ENCODE results near the gene USH2A.

DNA sequence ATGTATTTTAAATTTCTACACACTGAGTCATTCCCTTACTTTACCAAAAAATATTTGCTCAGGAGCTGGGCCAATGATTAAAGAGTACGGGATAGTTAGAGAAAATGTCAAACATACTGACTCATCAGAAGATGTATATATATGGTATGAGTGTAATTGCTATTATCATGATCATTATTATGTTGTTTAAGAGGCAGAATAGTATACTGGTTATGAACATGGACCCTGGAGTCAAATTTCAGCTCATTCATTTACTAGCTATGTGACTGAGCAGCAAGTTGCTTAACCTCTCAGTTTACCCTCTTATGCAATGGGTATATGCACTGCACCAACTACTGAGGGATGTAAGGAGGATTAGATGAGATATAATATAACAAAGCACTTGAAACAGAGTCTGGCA is 41.2 kb upstream of the USH2A start:
- TF ChIP-seq EP300 (IDR thresholded peaks at IDR 0.05; ENCODE audit: borderline replicate concordance) = no peak
- TF ChIP-seq TCF12 (IDR thresholded peaks at IDR 0.05; ENCODE audit: low read depth) = no peak
- TF ChIP-seq, protein P1, sequence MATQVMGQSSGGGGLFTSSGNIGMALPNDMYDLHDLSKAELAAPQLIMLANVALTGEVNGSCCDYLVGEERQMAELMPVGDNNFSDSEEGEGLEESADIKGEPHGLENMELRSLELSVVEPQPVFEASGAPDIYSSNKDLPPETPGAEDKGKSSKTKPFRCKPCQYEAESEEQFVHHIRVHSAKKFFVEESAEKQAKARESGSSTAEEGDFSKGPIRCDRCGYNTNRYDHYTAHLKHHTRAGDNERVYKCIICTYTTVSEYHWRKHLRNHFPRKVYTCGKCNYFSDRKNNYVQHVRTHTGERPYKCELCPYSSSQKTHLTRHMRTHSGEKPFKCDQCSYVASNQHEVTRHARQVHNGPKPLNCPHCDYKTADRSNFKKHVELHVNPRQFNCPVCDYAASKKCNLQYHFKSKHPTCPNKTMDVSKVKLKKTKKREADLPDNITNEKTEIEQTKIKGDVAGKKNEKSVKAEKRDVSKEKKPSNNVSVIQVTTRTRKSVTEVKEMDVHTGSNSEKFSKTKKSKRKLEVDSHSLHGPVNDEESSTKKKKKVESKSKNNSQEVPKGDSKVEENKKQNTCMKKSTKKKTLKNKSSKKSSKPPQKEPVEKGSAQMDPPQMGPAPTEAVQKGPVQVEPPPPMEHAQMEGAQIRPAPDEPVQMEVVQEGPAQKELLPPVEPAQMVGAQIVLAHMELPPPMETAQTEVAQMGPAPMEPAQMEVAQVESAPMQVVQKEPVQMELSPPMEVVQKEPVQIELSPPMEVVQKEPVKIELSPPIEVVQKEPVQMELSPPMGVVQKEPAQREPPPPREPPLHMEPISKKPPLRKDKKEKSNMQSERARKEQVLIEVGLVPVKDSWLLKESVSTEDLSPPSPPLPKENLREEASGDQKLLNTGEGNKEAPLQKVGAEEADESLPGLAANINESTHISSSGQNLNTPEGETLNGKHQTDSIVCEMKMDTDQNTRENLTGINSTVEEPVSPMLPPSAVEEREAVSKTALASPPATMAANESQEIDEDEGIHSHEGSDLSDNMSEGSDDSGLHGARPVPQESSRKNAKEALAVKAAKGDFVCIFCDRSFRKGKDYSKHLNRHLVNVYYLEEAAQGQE (IDR thresholded peaks at IDR 0.05; ENCODE audit: low read depth) = no peak
- TF ChIP-seq YY1 (IDR thresholded peaks at IDR 0.05; ENCODE audit: low read depth) = no peak
- no peak for TF ChIP-seq NFIC (IDR thresholded peaks at IDR 0.05)
- TF ChIP-seq FOXM1 (IDR thresholded peaks at IDR 0.05; ENCODE audit: borderline replicate concordance, low read depth) = no peak
- no peak for TF ChIP-seq CEBPB (IDR thresholded peaks at IDR 0.05)
- no peak for TF ChIP-seq TAF1 (IDR thresholded peaks at IDR 0.05; ENCODE audit: low read depth)
- TF ChIP-seq CREB1 (IDR thresholded peaks at IDR 0.05; ENCODE audit: low read depth) = no peak
